Glutamatergic neuron (in vitro differentiated cells): ENCODE data around the gene LHFPL2. TPM values are rescaled to one million over a fixed set of nuclear protein-coding genes. Genes with fewer than 3 reads are reported as not detected.

Experiments used
- DNase-seq: peaks from one replicate; pipeline ENCODE4 v3.0.0; 2022
- H3K27ac Mint-ChIP-seq: one replicate; pipeline ENCODE4 v1.8.0; 2020; ENCODE audit warnings: mild to moderate bottlenecking, mixed read lengths, inconsistent platforms; ENCODE audit not compliant: unreplicated experiment
- H3K27me3 Mint-ChIP-seq: one replicate; pipeline ENCODE4 v1.8.0; 2020; ENCODE audit warnings: mild to moderate bottlenecking, moderate library complexity, mixed read lengths, inconsistent platforms; ENCODE audit not compliant: unreplicated experiment
- H3K36me3 Mint-ChIP-seq: one replicate; pipeline ENCODE4 v1.8.0; 2020; ENCODE audit warnings: mild to moderate bottlenecking, mixed read lengths, inconsistent platforms; ENCODE audit not compliant: unreplicated experiment
- H3K4me1 Mint-ChIP-seq: one replicate; pipeline ENCODE4 v1.8.0; 2020; ENCODE audit warnings: mild to moderate bottlenecking, low read depth, mixed read lengths, inconsistent platforms; ENCODE audit not compliant: unreplicated experiment
- H3K4me3 Mint-ChIP-seq: one replicate; pipeline ENCODE4 v1.8.0; 2020; ENCODE audit warnings: mild to moderate bottlenecking, mixed read lengths, inconsistent platforms; ENCODE audit not compliant: unreplicated experiment
- H3K9me3 Mint-ChIP-seq: one replicate; pipeline ENCODE4 v1.8.0; 2020; ENCODE audit warnings: mild to moderate bottlenecking, moderate library complexity, mixed read lengths, inconsistent platforms; ENCODE audit not compliant: unreplicated experiment
- CTCF ChIP-seq: fragments of 200-600 bp; sonication (generic); IDR thresholded peaks from one replicate; pipeline ENCODE4 v1.5.0; 2021; ENCODE audit not compliant: partially characterized antibody, unreplicated experiment
- total RNA-seq: library from RNA; stranded (reverse); fragmentation: NEBNext Ultra II Directional; extraction: Animal tissue kit (Norgen Biotek cat#: 25700); gene quantifications from one replicate; pipeline ENCODE4 v1.2.1, GENCODE V29; 2021; ENCODE audit not compliant: unreplicated experiment

The LHFPL2 gene
- total RNA-seq, 1 donor from 2014 or later, result 2.5 TPM

GRCh38 chr5:78533356-78533755, 115.2 kb downstream of the LHFPL2 start:
- TF ChIP-seq CTCF, result peak; percentile 55
- peaks cover 2% of the 10 kb centered on the region for H3K27me3 Mint-ChIP-seq
- peaks cover 10% of the 10 kb centered on the region for H3K4me1 Mint-ChIP-seq

GRCh38 chr5:78530342-78531096, 118.1 kb downstream of the LHFPL2 start:
- H3K4me3 Mint-ChIP-seq, result no peak overlapping the region
- H3K4me1 Mint-ChIP-seq, result peaks cover 9% of the 10 kb centered on the region
- H3K9me3 Mint-ChIP-seq, result no peaks in the 10 kb centered on the region
- no peak for DNase-seq
- no peaks in the 10 kb centered on the region for H3K36me3 Mint-ChIP-seq
- H3K27ac Mint-ChIP-seq, result no peak overlapping the region
- no peak for TF ChIP-seq CTCF
- H3K27me3 Mint-ChIP-seq, result peaks cover 2% of the 10 kb centered on the region

More at GRCh38 chr5:78533356-78533755, 115.2 kb downstream of the LHFPL2 start:
- H3K4me3 Mint-ChIP-seq, result no peak overlapping the region
- H3K27ac Mint-ChIP-seq, result no peak overlapping the region
- DNase-seq, result no peak
- peaks cover 3% of the 10 kb centered on the region for H3K9me3 Mint-ChIP-seq
- H3K36me3 Mint-ChIP-seq, result no peaks in the 10 kb centered on the region

- Mint-ChIP-seq H3K27ac (no peak overlapping the region), H3K4me1 (peaks cover 25% of the 10 kb centered on the region), H3K36me3 (no peaks in the 10 kb centered on the region), H3K9me3 (no peaks in the 10 kb centered on the region), H3K4me3 (no peak overlapping the region), H3K27me3 (no peaks in the 10 kb centered on the region)
- no peak for TF ChIP-seq CTCF
- DNase-seq, result no peak
Observed at GRCh38 chr5:78527925-78528324, 120.6 kb downstream of the LHFPL2 start.

GRCh38 chr5:78527054-78527859, 121.3 kb downstream of the LHFPL2 start:
- Mint-ChIP-seq H3K27me3 (no peaks in the 10 kb centered on the region), H3K27ac (no peak overlapping the region), H3K36me3 (no peaks in the 10 kb centered on the region), H3K9me3 (no peaks in the 10 kb centered on the region), H3K4me3 (no peak overlapping the region), H3K4me1 (peaks cover 31% of the 10 kb centered on the region)
- no peak for DNase-seq
- TF ChIP-seq CTCF, result no peak
